GM12875 (cell line): Measurements from ENCODE around the gene LRRC37A.
"Not testable (repeated sequence)": the region's sequence is repeated elsewhere in the genome, so short reads cannot be mapped to it uniquely, and the experiment has no call there.

Experiments
- H3K4me3 ChIP-seq: one replicate; pipeline ENCODE4 v1.5.1; 2011; ENCODE audit warnings: low read depth, low read length, control low read depth
- TF ChIP-seq, protein P1 (sequence below): IDR thresholded peaks from 2 replicates; pipeline ENCODE4 v1.5.1; 2011; ENCODE audit warnings: low read depth, mild to moderate bottlenecking, control low read depth, inconsistent platforms, low read length, moderate library complexity, borderline replicate concordance; ENCODE audit not compliant: insufficient read depth

LRRC37A gene

DNA sequence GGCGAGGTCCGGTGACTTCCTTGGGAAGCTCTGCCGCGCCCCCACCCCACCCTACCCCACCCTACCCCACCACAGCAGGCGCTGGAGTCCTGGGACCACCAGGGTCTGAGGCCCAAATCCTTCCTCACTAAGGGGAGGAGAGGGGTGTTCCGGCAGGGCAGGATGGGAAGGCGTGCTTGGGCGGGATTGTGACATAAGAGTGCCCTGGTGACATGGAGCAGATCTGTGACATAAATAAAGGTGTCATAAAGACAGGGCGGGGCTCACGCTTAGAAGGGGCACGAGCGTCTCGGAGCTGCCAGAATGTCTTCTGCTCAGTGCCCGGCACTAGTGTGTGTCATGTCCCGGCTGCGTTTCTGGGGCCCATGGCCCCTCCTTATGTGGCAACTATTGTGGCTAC, at the start of gene LRRC37A:
Gene LRRC37A, plus strand, starts transcription at position 301 of the 400 bp plus-strand sequence. Its CDS starts 3 bp downstream, at position 304.
- H3K4me3 ChIP-seq = not testable (repeated sequence)

DNA sequence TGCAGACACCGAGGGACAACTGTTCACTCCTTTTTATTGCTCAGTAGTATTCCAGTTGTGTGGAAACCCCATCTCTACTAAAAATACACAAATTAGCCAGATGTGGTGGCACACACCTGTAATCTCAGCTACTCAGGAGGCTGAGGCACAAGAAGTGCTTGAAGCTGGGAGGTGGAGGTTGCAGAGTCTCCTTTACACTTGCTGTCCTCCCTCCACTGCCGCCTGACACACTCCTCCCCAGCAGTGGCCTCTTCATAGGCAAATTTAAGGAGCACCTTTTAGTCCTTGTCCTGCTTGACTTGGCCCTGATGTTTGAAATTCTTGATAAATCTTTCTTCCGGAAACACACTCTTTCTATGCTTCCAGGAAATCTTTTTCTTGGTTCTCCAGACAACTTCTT, 45.8 kb upstream of the LRRC37A start:
- H3K4me3 ChIP-seq = not testable (repeated sequence)

DNA sequence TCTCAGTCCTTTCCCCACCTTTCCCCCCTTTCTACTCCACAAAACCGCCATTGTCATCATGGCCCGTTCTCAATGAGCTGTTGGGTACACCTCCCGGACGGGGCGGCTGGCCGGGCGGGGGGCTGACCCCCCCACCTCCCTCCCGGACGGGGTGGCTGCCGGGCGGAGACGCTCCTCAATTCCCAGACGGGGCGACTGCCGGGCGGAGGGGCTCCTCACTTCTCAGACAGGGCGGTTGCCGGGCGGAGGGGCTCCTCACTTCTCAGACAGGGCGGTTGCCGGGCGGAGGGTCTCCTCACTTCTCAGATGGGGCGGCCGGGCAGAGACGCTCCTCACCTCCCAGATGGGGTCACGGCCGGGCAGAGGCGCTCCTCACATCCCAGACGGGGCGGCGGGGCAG, 42.1 kb upstream of the LRRC37A start:
- H3K4me3 ChIP-seq = not testable (repeated sequence)

DNA sequence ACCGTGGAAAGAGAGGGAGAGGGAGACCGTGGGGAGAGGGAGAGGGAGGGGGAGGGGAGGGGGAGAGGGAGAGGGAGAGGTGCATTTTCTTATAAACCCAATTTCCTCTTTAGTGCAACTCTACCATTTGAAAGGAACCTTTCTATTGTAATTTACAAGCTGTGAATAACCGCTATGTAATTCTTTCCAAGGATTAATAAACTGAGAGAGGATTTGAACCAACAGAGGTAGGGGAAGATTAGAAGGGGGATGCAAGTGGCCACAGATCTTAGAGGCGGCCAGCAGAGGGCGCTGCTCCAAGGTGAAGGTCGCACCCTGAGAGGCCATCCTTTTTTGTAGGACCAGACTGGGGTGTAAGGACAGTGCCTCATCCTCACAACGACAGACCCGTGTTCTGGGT, 41.2 kb upstream of the LRRC37A start:
- H3K4me3 ChIP-seq = not testable (repeated sequence)
- TF ChIP-seq, protein P1, sequence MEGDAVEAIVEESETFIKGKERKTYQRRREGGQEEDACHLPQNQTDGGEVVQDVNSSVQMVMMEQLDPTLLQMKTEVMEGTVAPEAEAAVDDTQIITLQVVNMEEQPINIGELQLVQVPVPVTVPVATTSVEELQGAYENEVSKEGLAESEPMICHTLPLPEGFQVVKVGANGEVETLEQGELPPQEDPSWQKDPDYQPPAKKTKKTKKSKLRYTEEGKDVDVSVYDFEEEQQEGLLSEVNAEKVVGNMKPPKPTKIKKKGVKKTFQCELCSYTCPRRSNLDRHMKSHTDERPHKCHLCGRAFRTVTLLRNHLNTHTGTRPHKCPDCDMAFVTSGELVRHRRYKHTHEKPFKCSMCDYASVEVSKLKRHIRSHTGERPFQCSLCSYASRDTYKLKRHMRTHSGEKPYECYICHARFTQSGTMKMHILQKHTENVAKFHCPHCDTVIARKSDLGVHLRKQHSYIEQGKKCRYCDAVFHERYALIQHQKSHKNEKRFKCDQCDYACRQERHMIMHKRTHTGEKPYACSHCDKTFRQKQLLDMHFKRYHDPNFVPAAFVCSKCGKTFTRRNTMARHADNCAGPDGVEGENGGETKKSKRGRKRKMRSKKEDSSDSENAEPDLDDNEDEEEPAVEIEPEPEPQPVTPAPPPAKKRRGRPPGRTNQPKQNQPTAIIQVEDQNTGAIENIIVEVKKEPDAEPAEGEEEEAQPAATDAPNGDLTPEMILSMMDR = peak; percentile 67

DNA sequence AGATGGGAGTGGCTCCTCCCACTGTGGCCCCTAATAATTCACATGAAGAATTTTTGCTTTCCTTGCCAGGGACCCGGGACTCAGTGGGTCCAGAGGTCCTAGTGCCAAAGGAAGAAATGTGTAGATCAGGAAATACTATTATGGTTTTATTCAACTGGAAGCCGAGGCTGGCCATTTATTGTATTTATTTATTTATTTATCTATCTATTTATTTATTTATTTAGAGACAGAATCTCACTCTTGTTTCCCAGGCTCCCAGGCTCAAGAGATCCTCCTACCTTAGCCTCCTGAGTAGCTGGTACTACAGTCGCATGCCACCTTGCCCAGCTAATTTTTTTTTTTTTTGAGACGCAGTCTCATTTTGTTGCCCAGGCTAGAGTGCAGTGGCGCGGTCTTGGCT, 40.7 kb upstream of the LRRC37A start:
- H3K4me3 ChIP-seq = not testable (repeated sequence)

DNA sequence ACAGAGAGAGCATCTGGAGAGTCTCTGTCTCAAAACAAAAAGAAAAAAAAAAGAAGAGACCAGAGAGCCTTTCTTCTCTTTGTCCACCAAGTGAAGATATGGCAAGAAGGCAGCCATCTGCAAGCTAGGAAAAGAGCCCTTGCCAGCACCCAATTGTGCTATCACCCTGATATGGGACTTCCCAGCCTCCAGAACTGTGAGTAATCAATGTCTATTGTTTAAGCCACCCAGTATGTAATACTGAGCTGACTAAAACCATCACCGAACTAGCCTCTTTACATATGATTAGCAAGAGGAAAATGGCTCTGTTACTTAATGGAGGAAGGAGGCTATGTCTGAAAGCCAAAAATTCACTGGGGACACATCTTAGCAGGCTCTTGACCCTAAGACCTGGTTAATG, 38.6 kb upstream of the LRRC37A start:
- H3K4me3 ChIP-seq = not testable (repeated sequence)

DNA sequence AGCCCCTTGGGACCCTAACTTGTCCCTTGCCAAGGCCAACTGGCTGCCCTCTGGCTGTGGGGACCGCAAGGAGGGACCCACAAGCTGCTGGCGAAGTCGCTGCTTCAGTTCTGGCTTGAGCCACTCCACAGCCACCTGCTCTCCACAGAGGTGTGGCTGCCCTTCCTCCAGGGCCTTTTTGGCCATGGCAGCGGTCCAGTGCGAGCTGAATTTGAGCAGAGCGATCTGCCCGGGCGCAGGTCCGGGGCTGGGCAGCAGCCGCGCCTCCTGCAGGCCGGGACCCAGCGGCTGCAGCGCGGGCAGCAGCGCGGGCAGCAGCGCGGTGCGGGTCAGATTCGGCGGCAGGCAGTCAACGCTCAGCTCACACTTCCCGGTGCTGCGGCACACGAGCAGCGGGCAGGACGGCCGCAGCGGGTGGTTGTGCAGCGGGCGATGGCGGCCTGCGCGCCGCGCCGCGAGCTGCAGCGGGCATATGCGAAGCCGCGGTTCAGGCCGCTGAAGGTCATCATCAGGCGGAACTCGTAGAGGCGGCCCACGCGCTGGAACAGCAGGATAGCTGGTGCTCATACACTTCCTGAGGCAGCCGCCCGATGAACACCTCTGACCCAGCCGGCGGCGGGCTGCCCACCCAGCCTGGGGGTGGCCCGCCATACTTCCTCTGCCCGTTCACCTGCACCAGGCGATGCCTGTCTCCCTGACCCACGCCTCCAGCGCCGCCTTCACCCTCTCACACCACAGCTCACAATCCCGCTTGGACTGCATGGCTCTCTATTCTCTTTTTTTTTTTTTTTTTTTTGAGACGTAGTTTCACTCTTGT, 34.9 kb upstream of the LRRC37A start:
- H3K4me3 ChIP-seq = not testable (repeated sequence)

DNA sequence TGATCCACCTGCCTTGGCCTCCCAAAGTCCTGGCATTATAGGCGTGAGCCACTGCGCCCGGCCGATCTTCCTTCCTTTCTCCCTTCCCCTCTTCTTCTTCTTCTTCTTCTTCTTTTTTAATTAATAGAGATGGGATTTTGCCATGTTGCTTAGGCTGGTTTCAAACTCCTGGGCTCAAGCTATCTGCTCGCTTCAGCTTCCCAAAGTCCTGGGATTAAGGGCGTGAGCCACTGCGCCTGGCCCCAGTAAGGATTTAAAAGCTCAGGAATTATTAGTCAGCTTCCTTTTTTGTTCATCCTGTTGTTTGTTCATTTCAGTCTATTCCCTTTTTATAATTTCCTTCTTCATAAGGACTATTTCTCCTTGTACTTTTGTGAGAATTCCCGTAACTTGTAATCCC, 32.7 kb upstream of the LRRC37A start:
- H3K4me3 ChIP-seq = no peak overlapping the region
- TF ChIP-seq, protein P1 = no peak

DNA sequence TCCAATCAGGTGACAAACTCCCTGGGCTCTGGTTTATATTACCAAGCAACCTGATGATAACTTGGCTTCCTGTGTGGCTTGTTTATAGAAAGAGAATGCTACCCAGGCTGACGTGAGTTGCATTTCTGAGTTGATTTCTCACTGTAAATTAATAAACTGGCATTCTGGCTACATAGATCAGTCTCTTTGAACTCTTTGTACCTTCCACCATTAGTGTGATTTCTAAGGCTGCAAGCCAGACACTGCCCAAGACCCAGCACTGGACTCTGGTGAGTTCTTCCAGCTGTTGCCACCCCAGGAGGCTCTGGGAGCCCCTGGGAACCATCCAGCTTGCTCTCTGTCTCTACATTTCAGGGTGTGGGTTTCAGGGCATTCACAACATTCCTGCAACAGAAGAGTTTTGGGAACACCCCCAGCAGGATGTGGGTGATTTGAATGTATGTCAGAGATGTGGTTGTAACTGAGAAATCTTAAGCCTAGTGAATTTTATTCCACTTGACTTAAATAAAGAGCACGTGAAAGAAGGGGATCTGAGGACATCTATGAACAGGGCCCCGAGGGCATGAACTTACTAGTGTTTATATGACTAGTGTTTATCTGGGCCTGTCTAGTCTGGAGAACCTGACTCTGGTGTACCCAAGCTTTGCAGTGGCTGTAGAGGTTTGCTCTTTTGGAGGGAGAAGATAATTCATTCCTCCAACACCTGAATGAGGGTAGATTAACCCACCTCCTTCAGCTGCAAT, 30.3 kb upstream of the LRRC37A start:
- no peak overlapping the region for H3K4me3 ChIP-seq

DNA sequence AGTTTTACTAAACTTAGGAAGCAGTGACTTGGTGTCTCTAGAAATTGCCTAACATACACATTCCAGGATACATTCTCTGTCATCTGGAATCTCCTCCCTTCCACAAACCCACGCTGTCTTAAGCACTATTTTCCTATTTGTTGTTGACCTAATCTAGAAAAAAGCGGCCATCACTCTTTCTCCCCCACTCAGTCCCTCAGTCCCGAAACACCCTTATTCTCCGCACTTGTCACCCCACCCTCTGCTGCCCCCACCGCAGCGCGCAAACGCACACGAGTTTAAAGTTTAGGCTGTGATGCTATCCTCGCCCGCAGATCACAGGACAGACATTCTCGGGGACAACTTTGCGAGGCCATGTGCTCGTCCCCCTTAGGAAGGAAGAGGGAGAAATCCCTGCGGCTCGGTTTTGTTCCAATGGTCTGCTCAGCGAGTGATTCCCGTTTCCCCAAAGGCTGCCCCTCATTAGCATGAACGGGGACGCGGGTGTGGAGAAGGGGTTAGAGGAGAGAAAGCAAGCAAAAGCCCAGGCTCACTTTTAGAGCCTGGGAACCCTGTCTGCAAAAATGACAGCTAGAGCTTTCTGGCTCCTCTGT, 28.8 kb upstream of the LRRC37A start:
- H3K4me3 ChIP-seq = peak overlapping the region; percentile 27

More for the DNA sequence above, 30.3 kb upstream of the LRRC37A start:
- TF ChIP-seq, protein P1 = no peak
